Cardiac fibroblast (primary cell): ENCODE data around the gene TPBG.

Experiments used
- DNase-seq, 2 donors: peaks; one replicate each; pipeline versions ENCODE4 v3.0.0 to v3.0.0-alpha.2; 2010; ENCODE audit warnings: low read depth in 2 of 2
- H3K4me3 ChIP-seq, 2 donors: replicated peaks in 1 of 2; 1 replicate in 1 of 2; 2 replicates in 1 of 2; pipeline ENCODE4 v1.5.1; 2011; ENCODE audit warnings: low read depth in 2 of 2, low read length in 2 of 2, mild to moderate bottlenecking in 2 of 2, moderate library complexity in 1 of 2
- TF ChIP-seq, protein P1 (sequence below): IDR thresholded peaks from one replicate; pipeline ENCODE4 v1.5.1; 2011; ENCODE audit warnings: low read depth, mild to moderate bottlenecking, low read length, inconsistent platforms

TPBG gene

DNA sequence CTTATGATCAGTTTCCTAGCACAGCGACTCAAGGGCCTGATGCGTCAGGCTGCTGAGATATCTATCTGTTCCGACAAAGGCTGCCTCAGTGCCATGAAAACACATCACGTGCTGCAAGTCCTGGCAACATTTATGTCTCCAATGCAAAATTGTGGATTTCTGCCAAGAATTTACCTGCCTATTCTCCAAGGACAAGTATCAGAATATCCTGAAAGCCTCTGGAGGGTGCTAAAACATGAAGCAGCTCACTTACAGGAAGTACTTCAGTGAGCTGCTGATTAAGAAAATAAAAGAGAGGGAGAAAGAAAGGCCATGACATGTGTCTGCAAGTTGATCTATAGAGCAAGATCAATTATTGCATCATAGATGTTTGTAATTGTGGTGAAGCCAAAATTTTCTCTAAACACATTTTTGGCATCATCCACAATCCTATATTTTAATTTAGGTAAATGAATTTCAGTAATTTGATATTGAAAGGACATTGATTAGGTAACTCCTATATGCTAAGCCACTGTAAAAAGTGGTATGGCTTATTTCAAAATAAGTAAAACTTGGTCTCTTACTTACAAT is 25.8 kb upstream of the TPBG start:
- H3K4me3 ChIP-seq = no peak overlapping the region
- no peak for DNase-seq
- TF ChIP-seq, protein P1, sequence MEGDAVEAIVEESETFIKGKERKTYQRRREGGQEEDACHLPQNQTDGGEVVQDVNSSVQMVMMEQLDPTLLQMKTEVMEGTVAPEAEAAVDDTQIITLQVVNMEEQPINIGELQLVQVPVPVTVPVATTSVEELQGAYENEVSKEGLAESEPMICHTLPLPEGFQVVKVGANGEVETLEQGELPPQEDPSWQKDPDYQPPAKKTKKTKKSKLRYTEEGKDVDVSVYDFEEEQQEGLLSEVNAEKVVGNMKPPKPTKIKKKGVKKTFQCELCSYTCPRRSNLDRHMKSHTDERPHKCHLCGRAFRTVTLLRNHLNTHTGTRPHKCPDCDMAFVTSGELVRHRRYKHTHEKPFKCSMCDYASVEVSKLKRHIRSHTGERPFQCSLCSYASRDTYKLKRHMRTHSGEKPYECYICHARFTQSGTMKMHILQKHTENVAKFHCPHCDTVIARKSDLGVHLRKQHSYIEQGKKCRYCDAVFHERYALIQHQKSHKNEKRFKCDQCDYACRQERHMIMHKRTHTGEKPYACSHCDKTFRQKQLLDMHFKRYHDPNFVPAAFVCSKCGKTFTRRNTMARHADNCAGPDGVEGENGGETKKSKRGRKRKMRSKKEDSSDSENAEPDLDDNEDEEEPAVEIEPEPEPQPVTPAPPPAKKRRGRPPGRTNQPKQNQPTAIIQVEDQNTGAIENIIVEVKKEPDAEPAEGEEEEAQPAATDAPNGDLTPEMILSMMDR = no peak

GRCh38 chr6:82348130-82348529 is 15.5 kb upstream of the TPBG start:
- TF ChIP-seq, protein P1 = no peak
- DNase-seq = peak in 1 of 2 donors; percentile 21
- no peak overlapping the region for H3K4me3 ChIP-seq

GRCh38 chr6:82353848-82354247 is 9.8 kb upstream of the TPBG start:
- no peak overlapping the region for H3K4me3 ChIP-seq
- TF ChIP-seq, protein P1 = no peak
- DNase-seq = peak in 1 of 2 donors; percentile 25

- no peak overlapping the region for H3K4me3 ChIP-seq
- TF ChIP-seq, protein P1 = no peak
- DNase-seq = no peak
These were observed 3.1 kb upstream of the TPBG start for GRCh38 chr6:82360552-82360951.

DNA sequence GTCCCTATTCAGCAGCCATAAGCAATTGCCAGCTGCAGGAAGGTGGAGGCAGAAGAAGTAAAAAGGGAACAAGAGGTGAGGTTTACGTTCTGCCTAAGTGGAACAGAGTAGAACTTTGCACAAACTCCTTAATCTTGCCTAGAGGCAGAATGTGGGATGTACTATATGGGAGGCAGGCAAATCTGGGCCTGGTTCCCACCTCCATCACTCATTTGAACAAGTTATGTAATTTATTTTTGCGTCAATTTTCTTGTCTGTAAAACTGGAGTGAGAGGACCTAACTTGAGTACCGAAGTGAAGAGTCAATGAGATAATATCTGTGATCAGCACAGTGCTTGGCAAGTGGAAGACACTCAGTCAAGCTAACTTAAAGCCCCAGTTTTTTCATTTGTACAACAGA is 2.0 kb upstream of the TPBG start:
- no peak for DNase-seq
- H3K4me3 ChIP-seq = no peak overlapping the region
- TF ChIP-seq, protein P1 = no peak

DNA sequence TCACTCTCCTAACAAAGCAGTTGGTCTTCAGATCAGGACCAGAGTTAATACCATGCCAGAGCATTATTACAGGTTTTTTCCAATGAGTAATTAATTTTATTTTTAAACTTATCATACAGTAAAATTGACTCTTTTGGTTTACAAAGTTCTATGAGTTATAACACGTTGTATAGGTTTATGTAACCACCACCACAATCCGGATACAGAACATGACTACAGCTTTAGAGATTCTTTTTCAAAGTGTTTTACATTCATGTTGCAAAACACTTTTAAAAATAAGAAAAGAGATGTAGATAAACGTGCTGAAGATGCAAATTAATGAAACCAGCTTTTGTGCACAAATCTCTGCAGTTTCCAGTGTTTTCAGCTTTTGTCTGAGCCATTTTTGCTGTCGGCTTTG is 1.5 kb upstream of the TPBG start:
- peak overlapping the region in 1 of 2 donors; percentile 82 for H3K4me3 ChIP-seq
- TF ChIP-seq, protein P1 = no peak

DNA sequence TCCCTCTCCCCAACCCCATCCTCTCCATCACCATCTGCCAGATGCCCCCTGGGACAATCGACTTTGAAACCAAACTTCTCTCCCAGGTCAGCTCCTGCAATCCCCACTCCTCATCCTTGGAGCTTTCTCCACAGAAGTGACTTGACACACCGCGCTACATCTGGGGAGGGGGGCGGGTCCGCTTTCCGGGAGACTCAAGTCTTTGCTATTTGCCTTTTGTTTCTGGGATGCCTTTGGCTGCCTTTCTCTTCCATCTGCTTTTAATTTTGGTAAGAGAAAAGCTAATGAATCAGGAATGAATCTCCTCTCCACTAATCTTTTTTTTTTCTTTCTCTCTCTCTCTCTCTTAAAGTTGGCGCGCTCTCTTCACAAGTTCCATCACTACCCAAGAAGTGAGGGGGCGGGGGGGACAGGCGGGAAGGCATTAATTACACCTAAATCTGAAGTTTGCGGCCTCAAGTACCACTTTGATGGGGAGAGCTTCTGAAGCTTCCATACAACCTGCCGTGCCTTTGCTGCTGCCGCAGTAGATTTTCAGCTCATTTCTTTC is 664 bp upstream of the TPBG start:
- TF ChIP-seq, protein P1 = no peak
- H3K4me3 ChIP-seq = peak overlapping the region; percentile 82 to 92
- DNase-seq = peak; percentile 81 to 94

More for the DNA sequence above, 1.5 kb upstream of the TPBG start:
- DNase-seq = peak in 1 of 2 donors; percentile 20
